IPS-18a (cell line): ENCODE data around the gene PRDM16.

ENCODE experiments used
- H3K27ac ChIP-seq: one replicate; pipeline ENCODE4 v1.5.1; 2013; ENCODE audit warnings: low read length
- H3K27me3 ChIP-seq: one replicate; pipeline ENCODE4 v1.6.1; 2013; ENCODE audit warnings: mild to moderate bottlenecking, low read length; ENCODE audit not compliant: control insufficient read depth, insufficient read depth
- H3K36me3 ChIP-seq: one replicate; pipeline ENCODE4 v1.6.1; 2013; ENCODE audit warnings: low read depth, low read length; ENCODE audit not compliant: control insufficient read depth
- H3K4me1 ChIP-seq: one replicate; pipeline ENCODE4 v1.6.1; 2013; ENCODE audit warnings: low read depth, low read length; ENCODE audit not compliant: control insufficient read depth
- H3K4me3 ChIP-seq: one replicate; pipeline ENCODE4 v1.5.1; 2013; ENCODE audit warnings: low read length
- H3K9ac ChIP-seq: one replicate; pipeline ENCODE4 v1.6.1; 2013; ENCODE audit warnings: mild to moderate bottlenecking, low read length, moderate library complexity
- H3K9me3 ChIP-seq: one replicate; pipeline ENCODE4 v1.6.1; 2013; ENCODE audit warnings: low read depth, low read length; ENCODE audit not compliant: control insufficient read depth

The PRDM16 gene

DNA sequence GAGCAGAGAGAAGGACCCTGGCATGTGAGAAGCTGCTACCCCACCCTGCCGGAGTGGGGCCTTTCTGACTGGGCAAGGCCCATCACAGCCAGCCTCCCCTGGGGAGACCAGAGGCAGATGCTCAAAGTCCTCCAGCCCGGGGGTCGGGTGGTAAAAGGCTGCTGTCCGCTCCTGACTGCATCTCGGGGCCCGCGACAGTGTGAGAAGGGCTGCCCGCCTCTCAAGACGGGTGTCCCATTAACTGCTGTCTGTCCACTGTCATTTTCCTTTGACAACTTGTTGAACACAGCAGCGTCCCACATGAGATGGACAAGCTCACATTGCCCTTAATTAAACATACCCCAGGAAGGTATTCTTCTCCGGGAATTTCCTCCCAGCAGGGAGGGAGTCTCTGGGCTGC is 294.0 kb downstream of the PRDM16 start:
- Histone ChIP-seq H3K4me3 (no peak overlapping the region), H3K9ac (no peak overlapping the region), H3K27me3 (no peaks in the 10 kb centered on the region), H3K9me3 (no peaks in the 10 kb centered on the region), H3K36me3 (no peaks in the 10 kb centered on the region), H3K27ac (no peak overlapping the region), H3K4me1 (no peaks in the 10 kb centered on the region)

DNA sequence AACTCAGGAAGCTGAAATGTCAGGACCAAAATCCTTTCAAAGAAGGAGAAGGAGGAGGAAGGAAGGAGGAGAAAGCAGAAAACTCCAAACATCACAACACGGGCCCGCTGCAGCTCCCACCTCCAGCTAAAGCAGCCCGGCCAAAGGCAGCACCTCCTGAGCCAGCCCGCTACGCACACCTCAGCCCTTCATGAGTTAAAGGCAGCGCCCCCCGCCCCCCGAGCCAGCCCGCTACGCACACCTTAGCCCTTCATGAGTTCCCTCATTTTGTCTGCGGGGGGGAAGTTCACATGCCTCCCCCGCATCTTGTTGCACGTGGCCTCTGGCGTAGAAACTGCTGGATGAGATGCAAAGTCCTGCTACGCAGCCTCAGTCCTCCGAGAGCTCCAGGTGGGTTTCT is 294.8 kb downstream of the PRDM16 start:
- Histone ChIP-seq H3K27ac (no peak overlapping the region), H3K9me3 (no peaks in the 10 kb centered on the region), H3K4me1 (peaks cover 6% of the 10 kb centered on the region), H3K4me3 (no peak overlapping the region), H3K9ac (no peak overlapping the region), H3K27me3 (peaks cover 5% of the 10 kb centered on the region), H3K36me3 (no peaks in the 10 kb centered on the region)

DNA sequence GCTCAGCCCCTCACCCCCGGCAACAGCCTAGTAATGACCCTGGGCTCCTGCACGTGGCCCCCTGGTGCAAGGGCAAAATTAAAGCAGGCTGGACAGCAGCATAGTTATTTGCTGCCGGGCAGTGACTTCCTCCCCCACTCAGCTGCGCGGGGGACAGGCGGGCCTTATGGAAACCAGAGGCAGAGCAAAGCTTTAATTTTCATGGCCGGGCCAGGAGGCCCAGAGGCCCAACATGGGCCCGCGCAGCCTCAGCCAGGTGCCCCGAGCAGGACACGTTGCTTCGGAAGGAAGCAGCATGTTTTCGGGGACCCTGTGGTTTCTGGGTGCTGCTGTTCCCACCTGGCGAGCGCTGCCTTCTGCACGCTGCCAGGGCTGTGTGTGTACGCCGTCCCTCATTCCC is 295.5 kb downstream of the PRDM16 start:
- Histone ChIP-seq H3K27ac (no peak overlapping the region), H3K27me3 (peaks cover 6% of the 10 kb centered on the region), H3K4me3 (no peak overlapping the region), H3K36me3 (no peaks in the 10 kb centered on the region), H3K9ac (no peak overlapping the region), H3K9me3 (no peaks in the 10 kb centered on the region), H3K4me1 (peaks cover 14% of the 10 kb centered on the region)

DNA sequence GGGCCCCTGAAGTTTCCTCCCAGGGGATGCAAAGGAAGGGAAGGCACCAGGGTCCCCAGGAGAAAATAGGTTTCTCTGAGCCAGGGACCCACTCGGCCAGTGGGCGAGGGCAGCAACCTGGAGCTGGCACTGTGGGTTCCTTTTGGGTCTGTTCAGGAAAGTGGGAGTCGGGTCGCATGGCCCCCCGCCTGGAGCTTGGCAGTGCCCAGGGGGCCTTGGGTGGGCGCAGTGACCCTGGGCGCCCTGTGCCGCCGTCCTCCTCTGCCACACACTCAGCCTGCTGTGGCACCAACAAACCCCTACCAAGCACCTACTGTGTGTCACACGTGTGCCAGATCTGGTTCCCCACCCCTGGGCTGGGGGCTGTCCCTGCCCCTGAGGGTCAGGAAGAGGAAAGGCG is 296.0 kb downstream of the PRDM16 start:
- Histone ChIP-seq H3K27ac (no peak overlapping the region), H3K4me1 (peaks cover 14% of the 10 kb centered on the region), H3K27me3 (peaks cover 6% of the 10 kb centered on the region), H3K9me3 (no peaks in the 10 kb centered on the region), H3K4me3 (no peak overlapping the region), H3K9ac (no peak overlapping the region), H3K36me3 (no peaks in the 10 kb centered on the region)

DNA sequence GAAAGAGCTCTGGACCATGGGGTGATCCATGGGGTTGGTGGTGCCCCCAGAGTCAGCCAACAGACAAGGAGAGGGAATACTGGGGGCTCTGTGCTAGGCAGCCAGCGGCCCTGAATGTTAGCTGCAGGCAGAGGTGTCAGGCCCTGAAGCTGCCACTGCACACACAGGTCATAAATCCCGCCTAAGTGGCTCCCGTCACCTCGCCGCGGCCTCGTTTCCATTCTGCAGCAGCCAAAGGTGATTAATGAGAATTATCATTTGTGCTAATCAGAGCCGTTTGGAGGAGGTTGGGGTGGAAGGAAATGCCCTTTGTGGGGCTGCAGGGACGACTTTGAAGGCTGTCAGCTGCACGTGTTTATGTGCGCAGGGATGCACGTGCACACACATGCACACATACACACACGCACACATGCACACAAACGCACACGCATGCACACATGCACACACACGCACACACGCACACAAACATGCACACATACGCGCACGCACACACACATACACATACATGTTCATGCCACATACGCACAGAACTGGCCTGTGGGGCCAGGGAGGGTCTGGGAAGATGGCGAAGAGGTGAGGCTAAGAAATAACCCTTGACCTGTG is 296.6 kb downstream of the PRDM16 start:
- Histone ChIP-seq H3K4me3 (no peak overlapping the region), H3K9ac (no peak overlapping the region), H3K27ac (no peak overlapping the region), H3K36me3 (no peaks in the 10 kb centered on the region), H3K9me3 (no peaks in the 10 kb centered on the region), H3K27me3 (peaks cover 6% of the 10 kb centered on the region), H3K4me1 (peaks cover 14% of the 10 kb centered on the region)

DNA sequence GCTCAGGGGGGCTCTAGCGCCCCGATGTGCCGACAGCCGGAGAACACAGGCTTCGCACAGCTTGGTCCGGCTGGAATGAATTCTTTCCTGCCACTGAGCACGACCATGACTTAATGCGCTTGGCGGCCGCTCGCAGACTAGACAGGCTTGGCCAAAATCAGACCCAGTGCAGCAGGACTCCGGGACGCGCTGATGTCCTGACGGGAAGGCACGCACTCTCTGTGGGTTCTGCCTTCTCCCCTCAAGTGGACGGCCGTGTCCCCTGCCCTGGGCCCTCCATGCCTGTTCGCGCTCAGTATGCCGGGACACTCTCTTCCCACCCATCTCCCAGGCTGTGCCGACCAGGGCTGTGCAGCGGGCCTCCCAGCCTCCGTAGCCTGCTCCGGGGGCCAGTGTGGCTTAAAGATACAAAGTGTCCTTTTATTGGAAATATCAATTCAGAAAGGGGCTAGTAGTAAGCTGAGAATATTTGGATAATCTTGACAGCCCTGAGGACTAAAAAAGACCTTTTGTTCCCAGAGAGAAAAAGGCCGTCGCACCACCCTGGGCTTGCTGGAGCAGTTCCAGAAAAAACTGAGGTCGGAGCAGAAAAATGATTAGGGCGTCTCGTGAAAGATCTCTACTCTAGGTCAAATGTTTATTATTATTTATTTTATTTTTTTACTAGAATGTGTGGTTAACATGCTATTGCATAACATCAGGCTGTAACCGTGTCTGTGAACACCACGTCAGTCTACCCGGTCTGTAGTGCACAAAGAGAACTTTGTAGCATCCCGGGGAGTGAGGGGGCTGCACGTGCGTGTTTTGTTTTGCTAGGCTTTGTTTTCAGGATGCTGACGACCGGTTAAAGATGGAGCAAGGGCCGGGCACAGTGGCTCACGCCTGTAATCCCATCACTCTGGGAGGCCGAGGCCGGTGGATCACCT is 297.4 kb downstream of the PRDM16 start:
- Histone ChIP-seq H3K4me3 (no peak overlapping the region), H3K27ac (no peak overlapping the region), H3K36me3 (no peaks in the 10 kb centered on the region), H3K9ac (no peak overlapping the region), H3K27me3 (peaks cover 6% of the 10 kb centered on the region), H3K9me3 (no peaks in the 10 kb centered on the region), H3K4me1 (peaks cover 14% of the 10 kb centered on the region)

DNA sequence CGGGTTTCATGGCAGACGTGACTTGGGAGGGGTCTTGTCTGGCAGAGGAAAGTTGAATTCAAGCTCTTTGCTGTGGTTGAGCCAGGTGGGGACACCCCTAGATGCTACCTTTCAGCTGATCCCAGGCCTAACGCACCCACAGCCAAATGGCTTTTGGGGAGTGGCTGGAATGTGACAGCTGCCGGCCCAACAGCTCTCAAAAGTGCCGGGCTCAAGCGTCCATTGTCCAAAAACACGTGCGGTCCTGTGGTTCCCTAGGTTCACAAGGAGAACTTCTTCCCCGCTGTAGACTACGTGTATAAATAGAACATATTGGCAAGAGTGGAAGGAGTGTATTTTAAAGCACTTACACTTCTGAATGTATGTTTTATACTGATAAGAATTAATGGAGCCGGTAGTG is 298.4 kb downstream of the PRDM16 start:
- H3K9me3 ChIP-seq = no peaks in the 10 kb centered on the region
- peaks cover 14% of the 10 kb centered on the region for H3K4me1 ChIP-seq
- no peak overlapping the region for H3K9ac ChIP-seq
- peaks cover 6% of the 10 kb centered on the region for H3K27me3 ChIP-seq
- no peak overlapping the region for H3K4me3 ChIP-seq
- no peak overlapping the region for H3K27ac ChIP-seq
- no peaks in the 10 kb centered on the region for H3K36me3 ChIP-seq

DNA sequence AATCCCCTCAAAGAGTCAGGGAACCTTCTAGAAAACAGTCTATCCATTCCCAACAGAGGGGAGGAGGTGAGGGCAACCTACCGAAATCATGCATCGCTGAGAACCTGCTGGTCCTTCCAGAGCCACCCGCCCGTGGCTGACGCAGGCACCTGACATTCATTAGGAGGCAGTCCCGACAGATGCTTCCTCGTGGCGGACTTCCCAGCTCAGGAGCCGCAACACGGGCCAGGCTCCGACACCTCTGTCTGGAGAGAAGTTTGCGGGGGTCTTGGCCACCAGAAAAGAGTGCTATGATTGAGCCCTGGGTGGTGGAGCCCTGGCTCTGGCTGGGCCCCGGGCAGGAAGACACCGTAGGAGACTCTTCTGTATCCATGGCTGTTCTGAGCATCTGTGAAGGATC is 299.1 kb downstream of the PRDM16 start:
- H3K9ac ChIP-seq = no peak overlapping the region

DNA sequence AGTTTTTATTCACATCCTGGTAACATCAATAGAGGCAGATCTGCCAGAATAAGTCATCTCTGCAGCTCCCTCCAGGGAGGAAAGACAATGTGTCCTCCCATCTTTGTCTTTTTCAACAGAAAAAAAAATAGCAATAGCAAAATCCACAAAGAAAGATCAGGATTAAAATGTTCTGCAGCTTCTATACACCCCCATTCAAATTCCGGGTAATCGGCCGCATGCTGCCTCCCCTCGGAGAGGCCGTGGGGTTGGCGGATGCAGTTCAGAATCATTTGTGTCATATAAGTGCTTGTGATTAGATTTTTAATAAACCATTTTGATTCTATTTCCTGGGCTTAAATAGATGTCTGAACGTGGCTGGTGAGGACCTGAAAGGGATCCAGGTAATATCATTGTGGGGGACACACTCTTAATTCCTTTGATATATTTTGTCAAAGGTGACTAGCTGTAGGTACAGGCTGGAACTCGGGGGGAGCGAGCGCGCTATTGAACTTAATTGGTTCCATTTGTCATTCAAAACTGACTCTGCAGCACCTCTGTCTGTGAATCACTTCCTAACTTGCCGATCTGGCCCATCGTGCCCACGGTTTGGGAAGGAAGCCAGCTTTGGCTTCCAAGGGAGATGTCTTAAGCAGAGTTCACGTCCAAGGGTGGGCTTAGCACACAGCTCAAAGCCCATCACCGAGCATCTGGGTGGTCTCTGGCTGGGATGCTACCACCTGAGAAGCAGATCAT is 299.9 kb downstream of the PRDM16 start:
- Histone ChIP-seq H3K9me3 (no peaks in the 10 kb centered on the region), H3K27ac (no peak overlapping the region), H3K36me3 (no peaks in the 10 kb centered on the region), H3K4me3 (no peak overlapping the region), H3K4me1 (peaks cover 14% of the 10 kb centered on the region), H3K27me3 (peaks cover 6% of the 10 kb centered on the region), H3K9ac (no peak overlapping the region)

More for the DNA sequence above, 299.1 kb downstream of the PRDM16 start:
- Histone ChIP-seq H3K27me3 (peaks cover 6% of the 10 kb centered on the region), H3K4me3 (no peak overlapping the region), H3K27ac (no peak overlapping the region), H3K36me3 (no peaks in the 10 kb centered on the region), H3K9me3 (no peaks in the 10 kb centered on the region), H3K4me1 (peaks cover 14% of the 10 kb centered on the region)

DNA sequence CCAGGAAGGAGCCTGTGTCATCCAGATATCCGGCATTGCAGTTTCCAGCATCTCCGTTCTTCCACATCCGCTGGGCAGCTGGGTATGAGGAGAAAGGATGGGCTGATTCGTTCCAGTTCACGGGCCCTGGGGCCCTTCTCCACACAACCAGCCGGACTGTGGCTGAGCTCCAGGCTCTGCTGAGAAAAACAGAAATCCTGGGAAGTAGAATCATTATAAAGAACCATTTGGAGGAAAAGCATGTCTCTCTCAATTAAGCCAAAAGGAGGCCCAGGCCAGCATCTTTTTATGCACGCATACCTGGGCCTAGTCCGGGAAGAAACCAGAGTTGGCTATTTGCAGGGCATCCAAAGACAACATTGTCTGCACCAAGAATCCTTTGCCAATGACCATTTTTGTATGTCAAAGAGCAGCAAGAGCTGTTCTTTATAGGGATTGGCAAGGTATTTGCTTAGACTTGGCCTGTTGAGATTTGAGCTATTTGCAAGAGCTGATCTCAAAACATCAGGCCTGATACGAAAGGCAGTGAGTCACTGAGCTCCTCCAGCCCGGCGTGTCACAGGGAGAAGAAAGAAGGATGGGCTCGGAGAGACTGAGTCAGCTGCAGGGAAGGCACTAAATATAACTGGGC is 300.6 kb downstream of the PRDM16 start:
- H3K4me3 ChIP-seq = no peak overlapping the region
- H3K27me3 ChIP-seq = peaks cover 6% of the 10 kb centered on the region
- H3K9me3 ChIP-seq = no peaks in the 10 kb centered on the region
- peaks cover 14% of the 10 kb centered on the region for H3K4me1 ChIP-seq
- no peaks in the 10 kb centered on the region for H3K36me3 ChIP-seq
- H3K9ac ChIP-seq = no peak overlapping the region
- no peak overlapping the region for H3K27ac ChIP-seq
